HG02884 (cell line): Measurements from ENCODE around the gene GRM3.

Experiments
- ATAC-seq: cut with Tn5 transposase; IDR thresholded peaks from one replicate; pipeline ENCODE4 v1.9.1; 2021; ENCODE audit warnings: mild to moderate bottlenecking, moderate library complexity; ENCODE audit not compliant: unreplicated experiment

The GRM3 gene

DNA sequence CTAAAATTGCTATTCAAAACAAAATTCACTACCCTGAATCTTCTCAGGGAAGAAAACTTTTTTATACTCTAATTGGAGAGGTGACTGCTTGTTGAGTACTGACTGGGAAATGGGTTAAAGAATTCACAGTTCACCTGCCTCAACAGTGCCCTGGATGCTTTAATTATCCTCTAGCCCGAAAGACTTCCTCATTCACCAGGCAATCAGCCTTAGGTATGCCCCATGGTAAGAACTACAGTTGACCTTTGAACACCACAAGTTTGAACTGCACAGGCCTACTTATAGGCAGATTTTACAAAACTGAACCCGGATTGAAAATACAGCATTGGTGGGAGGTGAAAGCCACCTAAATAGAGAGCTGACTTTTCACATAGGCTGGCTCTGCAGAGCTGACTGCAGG, 240.4 kb downstream of the GRM3 start:
- no peak for ATAC-seq

GRCh38 chr7:86889501-86889900, 245.8 kb downstream of the GRM3 start:
- ATAC-seq: no peak

GRCh38 chr7:86898171-86898570, 254.5 kb downstream of the GRM3 start:
- ATAC-seq: no peak

DNA sequence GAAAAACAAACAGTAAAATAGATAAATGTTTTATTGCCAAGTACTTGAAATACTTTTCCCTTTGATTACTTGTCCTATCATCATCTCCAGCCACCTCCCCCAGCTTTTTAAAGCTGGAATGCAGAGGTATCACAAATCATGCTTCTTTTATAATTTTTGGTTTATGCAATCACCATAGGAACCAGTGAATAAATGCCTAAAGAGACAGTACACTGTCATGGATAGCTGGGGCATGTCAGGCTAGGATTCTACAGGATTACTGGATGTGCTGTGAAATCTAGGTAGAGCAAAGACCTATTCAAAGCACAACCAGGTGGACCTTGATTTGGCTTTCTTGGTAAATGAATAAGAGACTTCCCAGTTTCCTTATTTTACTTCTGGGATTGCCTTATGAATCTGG, 257.2 kb downstream of the GRM3 start:
- ATAC-seq: no peak

- peak; percentile 66 for ATAC-seq
Observed at GRCh38 chr7:86904949-86905834, 261.5 kb downstream of the GRM3 start.

DNA sequence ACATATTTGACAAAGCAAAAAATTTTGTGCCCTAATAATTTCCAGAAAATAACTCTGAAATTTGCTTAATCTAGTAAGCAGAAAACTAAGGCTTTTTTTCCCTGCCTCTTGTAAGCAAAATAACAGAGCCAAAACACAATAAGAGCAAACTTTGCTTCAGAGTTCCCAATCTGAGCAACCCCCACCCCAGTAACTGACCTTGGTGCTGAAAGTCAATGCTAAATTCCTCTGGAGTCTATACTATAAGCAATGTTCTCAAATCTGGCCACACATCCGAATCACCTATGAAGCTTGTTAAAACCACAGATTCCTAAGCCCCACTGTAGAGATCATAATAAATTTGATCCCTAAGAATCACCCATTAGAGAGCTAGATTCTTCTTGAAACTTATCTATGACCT, 265.2 kb downstream of the GRM3 start:
- ATAC-seq: no peak

DNA sequence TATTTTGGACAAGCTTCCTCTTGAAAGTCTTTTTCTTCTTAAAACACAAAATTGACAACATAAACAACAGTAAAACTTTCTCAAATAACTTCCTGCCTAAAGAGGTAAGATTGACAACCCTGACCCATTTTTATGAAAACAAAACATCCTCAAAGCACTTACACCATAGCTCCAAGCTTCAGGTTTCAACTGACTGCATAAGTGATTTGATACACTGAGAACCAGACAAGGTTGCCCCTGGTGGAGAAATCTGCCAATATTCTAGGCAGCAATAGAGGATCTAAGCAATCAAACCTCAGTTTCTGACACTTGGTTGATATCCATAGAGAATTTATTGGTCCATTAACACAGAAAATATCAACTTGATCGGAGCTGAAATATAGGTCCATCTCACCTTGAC, 267.9 kb downstream of the GRM3 start:
- no peak for ATAC-seq

- ATAC-seq: no peak
Observed at GRCh38 chr7:86913709-86914108, 270.0 kb downstream of the GRM3 start.
